MM.1S (cell line): ENCODE measurements around the gene SRC.

Experiments used
- CTCF ChIP-seq: fragments of 300-600 bp; sonication (generic); IDR thresholded peaks from 2 replicates; pipeline ENCODE4 v1.5.1; 2016; ENCODE audit warnings: antibody characterized with exemption, low read length, mixed read lengths
- EZH2 ChIP-seq: fragments of 300-600 bp; sonication (generic); optimal IDR thresholded peaks from 2 replicates; pipeline ENCODE3; 2017; ENCODE audit warnings: low read depth, mild to moderate bottlenecking, antibody characterized with exemption, low read length, mixed read lengths

- TF ChIP-seq EZH2 (no peak), CTCF (no peak)
Observed at GRCh38 chr20:37406010-37406998, 60.4 kb downstream of the SRC start.
